IMR-90 (cell line): ENCODE data around the gene SYTL3. TPM values are rescaled to one million over a fixed set of nuclear protein-coding genes. Genes with fewer than 3 reads are reported as not detected.

Experiments used
- ATAC-seq: fragments of 200-7000 bp; cut with Tn5 transposase; 2 replicates; pipeline ENCODE4 v1.9.1; 2020; ENCODE audit warnings: low read depth, mild to moderate bottlenecking, moderate library complexity
- BruUV-seq: library from RNA; stranded (reverse); fragments of 400-500 nt; replicated peaks from 2 replicates; lab custom pipeline; 2021; lab: Mats Ljungman, UMichigan
- CTCF ChIA-PET: fragments of 300-600 bp; formaldehyde crosslinking; extraction: SDS; loops from one replicate; lab custom pipeline; 2021; ENCODE audit warnings: antibody characterized with exemption; lab: Yijun Ruan, JAX
- POLR2A ChIA-PET: fragments of 300-600 bp; sonication (Branson Sonifier 250); formaldehyde crosslinking; loops from one replicate; lab custom pipeline; 2022; ENCODE audit warnings: antibody characterized with exemption; ENCODE audit not compliant: unreplicated experiment; lab: Charles Lee
- DNase-seq: peaks from one replicate; pipeline ENCODE4 v3.0.0; 2013
- H2AFZ ChIP-seq: replicated peaks from 2 replicates; pipeline ENCODE3; 2013; ENCODE audit warnings: low read length, mild to moderate bottlenecking; ENCODE audit not compliant: poor library complexity
- H2AK5ac ChIP-seq: 2 replicates; pipeline ENCODE4 v1.6.1; 2013; ENCODE audit warnings: low read depth, low read length, inconsistent platforms
- H2AK9ac ChIP-seq: replicated peaks from 2 replicates; pipeline ENCODE3; 2013; ENCODE audit warnings: mild to moderate bottlenecking, low read depth, low read length, moderate library complexity; ENCODE audit not compliant: poor library complexity
- H2BK120ac ChIP-seq: 2 replicates; pipeline ENCODE4 v1.6.1; 2013; ENCODE audit warnings: low read depth, low read length, inconsistent platforms
- H2BK15ac ChIP-seq: 3 replicates; pipeline ENCODE4 v1.6.1; 2013; ENCODE audit warnings: low read depth, low read length, inconsistent platforms
- H2BK20ac ChIP-seq: 2 replicates; pipeline ENCODE4 v1.6.1; 2013; ENCODE audit warnings: low read depth, mild to moderate bottlenecking, inconsistent platforms, low read length, moderate library complexity
- H2BK5ac ChIP-seq: 2 replicates; pipeline ENCODE4 v1.6.1; 2013; ENCODE audit warnings: mild to moderate bottlenecking, low read depth, low read length, inconsistent platforms; ENCODE audit not compliant: poor library complexity, severe bottlenecking
- H3K14ac ChIP-seq: replicated peaks from 2 replicates; pipeline ENCODE4 v1.6.1; 2013; ENCODE audit warnings: low read depth, low read length, inconsistent platforms
- H3K18ac ChIP-seq: 2 replicates; pipeline ENCODE4 v1.6.1; 2013; ENCODE audit warnings: low read depth, low read length, control low read depth
- H3K23ac ChIP-seq: 2 replicates; pipeline ENCODE4 v1.6.1; 2013; ENCODE audit warnings: low read depth, low read length, inconsistent platforms
- H3K27ac ChIP-seq: 2 replicates; pipeline ENCODE4 v1.5.1; 2013; ENCODE audit warnings: mild to moderate bottlenecking, control low read depth, low read length; ENCODE audit not compliant: insufficient read depth
- H3K27me3 ChIP-seq: 2 replicates; pipeline ENCODE4 v1.6.1; 2013; ENCODE audit warnings: low read length; ENCODE audit not compliant: control insufficient read depth, insufficient read depth
- H3K36me3 ChIP-seq: 2 replicates; pipeline ENCODE4 v1.6.1; 2013; ENCODE audit warnings: low read length, mixed read lengths; ENCODE audit not compliant: control insufficient read depth, insufficient read depth
- H3K4ac ChIP-seq: 2 replicates; pipeline ENCODE4 v1.6.1; 2013; ENCODE audit warnings: low read depth, low read length, inconsistent platforms
- H3K4me1 ChIP-seq: 2 replicates; pipeline ENCODE4 v1.6.1; 2013; ENCODE audit warnings: low read length, mixed read lengths; ENCODE audit not compliant: control insufficient read depth, insufficient read depth
- H3K4me2 ChIP-seq: 2 replicates; pipeline ENCODE4 v1.6.1; 2013; ENCODE audit warnings: low read depth, mild to moderate bottlenecking, control low read depth, low read length, moderate library complexity
- H3K4me3 ChIP-seq: 2 replicates; pipeline ENCODE4 v1.5.1; 2013; ENCODE audit warnings: low read depth, mild to moderate bottlenecking, control low read depth, low read length, moderate library complexity; ENCODE audit not compliant: insufficient read depth
- H3K56ac ChIP-seq: 2 replicates; pipeline ENCODE4 v1.6.1; 2013; ENCODE audit warnings: low read length, inconsistent platforms; ENCODE audit not compliant: insufficient read depth; ENCODE audit errors: extremely low read depth
- H3K79me1 ChIP-seq, 2 experiments: 2 replicates each; pipeline ENCODE4 v1.6.1; 2013; ENCODE audit warnings: low read length in 2 of 2, inconsistent platforms in 1 of 2, low read depth in 1 of 2
- H3K9ac ChIP-seq: 2 replicates; pipeline ENCODE4 v1.6.1; 2013; ENCODE audit warnings: low read depth, low read length, control low read depth
- H3K9me1 ChIP-seq: 2 replicates; pipeline ENCODE4 v1.6.1; 2013; ENCODE audit warnings: low read length, inconsistent platforms; ENCODE audit not compliant: insufficient read depth
- H3K9me3 ChIP-seq: 2 replicates; pipeline ENCODE4 v1.6.1; 2013; ENCODE audit warnings: low read length; ENCODE audit not compliant: control insufficient read depth, insufficient read depth
- H4K20me1 ChIP-seq: 2 replicates; pipeline ENCODE4 v1.6.1; 2013; ENCODE audit warnings: low read length, inconsistent platforms; ENCODE audit not compliant: insufficient read depth
- H4K5ac ChIP-seq: 2 replicates; pipeline ENCODE4 v1.6.1; 2013; ENCODE audit warnings: mild to moderate bottlenecking, low read depth, low read length, control low read depth
- H4K8ac ChIP-seq, 2 experiments: 2 replicates each; pipeline ENCODE4 v1.6.1; 2013; ENCODE audit warnings: low read depth in 2 of 2, low read length in 2 of 2, control low read depth in 1 of 2, inconsistent platforms in 1 of 2
- H4K91ac ChIP-seq: 2 replicates; pipeline ENCODE4 v1.6.1; 2013; ENCODE audit warnings: low read depth, low read length, inconsistent platforms; ENCODE audit not compliant: insufficient read depth
- CEBPB ChIP-seq: IDR thresholded peaks from 2 replicates; pipeline ENCODE4 v1.6.1; 2012; ENCODE audit warnings: low read depth, low read length, improper control_type of control experiment
- NFE2L2 ChIP-seq: fragments of 150-350 bp; IDR thresholded peaks from 2 replicates; pipeline ENCODE4 v1.6.1; 2016; ENCODE audit warnings: low read depth, mild to moderate bottlenecking, low read length
- RCOR1 ChIP-seq: IDR thresholded peaks from 2 replicates; pipeline ENCODE4 v1.6.1; 2012; ENCODE audit warnings: mild to moderate bottlenecking, low read length, improper control_type of control experiment; ENCODE audit not compliant: insufficient replicate concordance
- WGBS, 2 experiments: methylation state at CpG; one replicate each; pipeline versions ENCODE4 v1.1.5 to v1.1.7; 2013; ENCODE audit warnings: missing lambda C conversion rate in 2 of 2; ENCODE audit not compliant: insufficient read length in 1 of 2; ENCODE audit errors: extremely low coverage in 2 of 2; 5-methylcytosine and 5-hydroxymethylcytosine counted together
- dilution Hi-C: fragments of 300-500 bp; cut with HindIII; formaldehyde crosslinking; loops from one replicate; pipeline ENCODE4 v1.14.3; 2018; ENCODE audit warnings: low sequenced_read_pairs; ENCODE audit not compliant: unreplicated experiment
- in situ Hi-C: fragments of 300-500 bp; cut with MboI; formaldehyde crosslinking; loops from 3 replicates; pipeline ENCODE4 v1.14.3; 2019; ENCODE audit warnings: low sequenced_read_pairs, inconsistent platforms, mixed read lengths
- intact Hi-C: fragments of 100-400 bp; cut with micrococcal nuclease; formaldehyde crosslinking; loops from 2 replicates; pipeline ENCODE4 v1.10.0; 2022
- polyA plus RNA-seq, 3 experiments: library from polyadenylated mRNA; depleted of rRNA; stranded (reverse); fragments of >200 nt; gene quantifications; 2 replicates each; pipeline ENCODE4 v1.2.3, GENCODE V29; 2012; ENCODE audit warnings: low replicate concordance in 1 of 3
- total RNA-seq: library from RNA; depleted of rRNA; stranded (reverse); fragments of >200 nt; gene quantifications from 2 replicates; pipeline ENCODE4 v1.2.3, GENCODE V29; 2012
- TF ChIP-seq, protein P1 (sequence below): fragments of 150-350 bp; IDR thresholded peaks from 2 replicates; pipeline ENCODE4 v1.6.1; 2016; ENCODE audit warnings: low read depth, mild to moderate bottlenecking, low read length, moderate library complexity, borderline replicate concordance

SYTL3 gene
- total and polyA plus RNA-seq, 2 of the 4 experiments (the other 2 are of a cell fraction) = 2.9 to 4.3 TPM

DNA sequence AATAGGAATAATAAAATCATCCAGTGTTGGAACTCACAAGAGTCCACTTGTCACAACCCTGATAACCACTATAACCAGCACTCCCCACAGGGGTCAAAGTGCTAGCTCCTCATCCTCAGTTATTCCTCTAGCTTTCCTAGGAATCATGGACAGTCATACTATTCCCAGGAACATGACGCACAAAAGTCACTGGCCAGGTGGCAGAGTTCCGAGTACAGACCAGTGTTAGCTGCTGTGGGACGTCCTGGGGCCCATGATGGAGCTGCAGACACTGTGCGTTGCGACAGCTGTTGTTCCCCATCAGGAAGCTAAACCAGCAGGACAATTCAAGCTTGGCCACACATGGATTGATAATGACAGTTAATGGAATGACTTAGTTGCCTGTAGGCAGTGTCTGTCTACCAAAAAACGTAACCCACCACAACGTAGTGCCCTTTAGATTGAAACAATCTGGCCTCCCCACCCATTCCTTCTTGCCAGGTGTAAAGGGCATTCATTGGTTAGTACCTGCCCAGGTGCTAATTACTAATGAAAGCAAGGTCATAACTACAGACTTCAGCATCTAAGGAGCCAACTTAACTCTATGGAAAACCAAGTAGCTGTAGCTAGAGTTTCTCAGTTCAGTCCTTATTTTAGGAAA, 151.9 kb downstream of the SYTL3 start:
- H3K9ac ChIP-seq = no peak overlapping the region
- H3K79me1 ChIP-seq = peaks cover 48 to 59% of the 10 kb centered on the region in 2 experiments
- TF ChIP-seq RCOR1 (no peak), CEBPB (no peak), NFE2L2 (no peak)
- TF ChIP-seq, protein P1, sequence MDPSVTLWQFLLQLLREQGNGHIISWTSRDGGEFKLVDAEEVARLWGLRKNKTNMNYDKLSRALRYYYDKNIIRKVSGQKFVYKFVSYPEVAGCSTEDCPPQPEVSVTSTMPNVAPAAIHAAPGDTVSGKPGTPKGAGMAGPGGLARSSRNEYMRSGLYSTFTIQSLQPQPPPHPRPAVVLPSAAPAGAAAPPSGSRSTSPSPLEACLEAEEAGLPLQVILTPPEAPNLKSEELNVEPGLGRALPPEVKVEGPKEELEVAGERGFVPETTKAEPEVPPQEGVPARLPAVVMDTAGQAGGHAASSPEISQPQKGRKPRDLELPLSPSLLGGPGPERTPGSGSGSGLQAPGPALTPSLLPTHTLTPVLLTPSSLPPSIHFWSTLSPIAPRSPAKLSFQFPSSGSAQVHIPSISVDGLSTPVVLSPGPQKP = no peak
- H4K91ac ChIP-seq = no peak overlapping the region
- POLR2A ChIA-PET = no interaction called here
- no peak overlapping the region for H3K14ac ChIP-seq
- in situ Hi-C loops (no loop called here), dilution Hi-C loops (no loop called here), intact Hi-C loops (no loop called here)
- no peak overlapping the region for H2BK5ac ChIP-seq
- no peak overlapping the region for H3K18ac ChIP-seq
- H3K4me1 ChIP-seq = peaks cover 15% of the 10 kb centered on the region
- H3K4me3 ChIP-seq = no peak overlapping the region
- H2BK15ac ChIP-seq = no peak overlapping the region
- no peak overlapping the region for H3K23ac ChIP-seq
- H3K27me3 ChIP-seq = no peaks in the 10 kb centered on the region
- BruUV-seq = no TSS peak
- DNase-seq (no peak), ATAC-seq (no peak)
- H3K4me2 ChIP-seq = no peak overlapping the region
- no peak overlapping the region for H3K4ac ChIP-seq
- H2BK120ac ChIP-seq = no peak overlapping the region
- H3K27ac ChIP-seq = no peak overlapping the region
- H2AK5ac ChIP-seq = no peak overlapping the region
- no peak overlapping the region for H4K5ac ChIP-seq
- peaks cover 29% of the 10 kb centered on the region for H4K20me1 ChIP-seq
- 100% methylated on average over 2 of the region's 7 CpGs; no CpG with 5 or more reads in 1 of the 2 experiments for WGBS, 2 experiments
- H3K56ac ChIP-seq = no peak overlapping the region
- H2AFZ ChIP-seq = no peak overlapping the region
- CTCF ChIA-PET = no interaction called here
- H3K9me3 ChIP-seq = no peaks in the 10 kb centered on the region
- no peak overlapping the region for H2BK20ac ChIP-seq
- no peaks in the 10 kb centered on the region for H3K36me3 ChIP-seq
- peaks cover 16% of the 10 kb centered on the region for H3K9me1 ChIP-seq
- H4K8ac ChIP-seq = no peak overlapping the region
- no peak overlapping the region for H2AK9ac ChIP-seq
